IPS DF 4.7 (cell line): ENCODE measurements around the gene DMRTC1B.
"Not testable (repeated sequence)": the region's sequence is repeated elsewhere in the genome, so short reads cannot be mapped to it uniquely, and the experiment has no call there.

ENCODE experiments used
- DNase-seq: peaks from one replicate; pipeline ENCODE4 v3.0.0-alpha.2; 2013; ENCODE audit warnings: low spot score; ENCODE audit errors: extremely low read depth

The DMRTC1B gene, protein sequence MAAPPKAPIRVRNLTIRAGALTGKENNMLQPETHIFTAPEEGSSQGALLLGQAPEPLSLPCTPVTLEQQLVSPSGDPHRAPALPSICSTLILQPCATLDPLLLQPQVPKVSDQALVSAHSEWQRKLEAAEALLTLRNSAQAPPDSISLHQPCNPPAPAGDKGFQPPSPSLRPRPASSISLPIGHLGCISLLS

DNA sequence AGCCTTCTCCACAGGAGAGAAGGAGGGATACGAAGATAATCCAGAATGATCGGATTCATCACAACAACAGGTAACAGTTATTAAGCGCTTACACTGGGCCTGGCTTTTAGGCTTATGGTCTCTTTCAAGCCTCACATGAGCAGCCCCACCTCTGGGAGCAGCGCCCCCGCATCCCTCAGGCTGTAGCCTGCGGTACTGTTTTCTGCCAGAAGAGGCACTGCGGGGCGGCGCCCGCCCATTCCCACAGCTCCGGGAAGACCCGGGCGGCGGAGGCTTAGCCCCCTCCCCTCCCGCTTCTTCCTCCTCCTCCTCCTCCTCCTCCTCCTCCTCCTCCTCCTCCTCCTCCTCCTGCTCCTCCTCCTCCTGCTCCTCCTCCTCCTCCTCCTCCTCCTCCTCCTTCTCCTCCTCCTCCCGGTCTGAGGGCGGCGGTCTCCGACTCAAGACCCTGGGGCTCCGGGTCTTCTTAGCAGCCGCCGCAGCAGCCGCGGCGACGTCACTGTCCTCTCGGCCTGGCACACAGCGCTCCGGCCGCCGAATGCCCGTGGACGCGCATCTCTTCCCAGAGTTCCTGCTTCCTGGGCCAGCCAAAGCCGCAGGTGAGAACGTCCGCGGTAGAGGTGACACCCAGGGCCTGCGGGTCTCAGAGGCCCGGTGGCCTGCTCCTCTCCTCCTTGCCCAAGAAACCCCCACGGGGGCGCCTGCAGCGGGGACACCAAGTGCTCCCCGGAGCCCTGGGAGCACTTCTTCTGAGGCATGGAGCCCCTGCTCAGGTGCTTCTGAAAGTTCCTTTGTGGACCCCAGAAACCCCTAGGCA, at the start of gene DMRTC1B:
Gene DMRTC1B, plus strand, starts transcription at position 238 of the 814 bp plus-strand sequence. CDS start 68,246 bp downstream, outside the sequence.
- not testable (repeated sequence) for DNase-seq

GRCh38 chrX:72727846-72728245, 48.8 kb upstream of the DMRTC1B start:
- no peak for DNase-seq

- not testable (repeated sequence) for DNase-seq
Measured at GRCh38 chrX:72733636-72734035, 43.1 kb upstream of the DMRTC1B start.

DNA sequence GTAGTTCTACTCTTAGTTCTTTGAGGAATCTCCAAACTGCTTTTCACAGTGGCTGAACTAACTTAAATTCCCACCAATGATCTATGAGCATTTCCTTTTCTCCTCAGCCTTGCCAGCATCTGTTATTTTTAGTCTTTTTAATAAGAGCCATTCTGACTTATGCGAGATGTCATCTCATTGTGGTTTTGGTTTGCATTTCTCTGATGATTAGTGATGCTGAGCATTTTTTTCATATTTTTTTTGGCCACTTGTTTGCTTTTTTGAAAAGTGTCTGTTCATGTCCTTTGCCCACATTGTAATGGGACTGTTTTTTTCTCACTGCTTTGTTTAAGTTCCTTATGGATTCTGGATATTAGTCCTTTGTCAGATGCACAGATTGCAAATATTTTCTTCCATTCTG, 41.1 kb upstream of the DMRTC1B start:
- no peak for DNase-seq

GRCh38 chrX:72745546-72745945, 31.1 kb upstream of the DMRTC1B start:
- DNase-seq, result not testable (repeated sequence)

DNA sequence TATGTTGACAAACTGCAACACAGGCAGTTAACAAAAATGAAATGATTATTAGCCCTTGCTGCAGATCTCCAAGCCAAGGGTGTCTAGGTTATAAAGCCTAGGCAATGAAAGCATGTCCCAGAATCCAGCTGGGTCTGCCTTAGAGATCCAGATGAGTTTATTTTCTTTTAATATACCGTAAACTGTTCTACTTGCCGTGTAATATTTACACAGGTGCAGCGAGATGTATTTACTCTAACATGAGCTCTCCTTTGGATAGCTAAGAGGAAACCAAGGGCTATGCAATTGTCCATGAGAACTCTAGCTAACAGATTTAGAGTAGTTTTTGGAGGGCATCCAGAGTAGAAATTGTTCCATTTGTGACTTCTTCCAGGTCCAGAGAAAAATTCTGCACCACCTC, 28.1 kb upstream of the DMRTC1B start:
- DNase-seq, result not testable (repeated sequence)

- not testable (repeated sequence) for DNase-seq
Measured at GRCh38 chrX:72760454-72760853, 16.2 kb upstream of the DMRTC1B start.

DNA sequence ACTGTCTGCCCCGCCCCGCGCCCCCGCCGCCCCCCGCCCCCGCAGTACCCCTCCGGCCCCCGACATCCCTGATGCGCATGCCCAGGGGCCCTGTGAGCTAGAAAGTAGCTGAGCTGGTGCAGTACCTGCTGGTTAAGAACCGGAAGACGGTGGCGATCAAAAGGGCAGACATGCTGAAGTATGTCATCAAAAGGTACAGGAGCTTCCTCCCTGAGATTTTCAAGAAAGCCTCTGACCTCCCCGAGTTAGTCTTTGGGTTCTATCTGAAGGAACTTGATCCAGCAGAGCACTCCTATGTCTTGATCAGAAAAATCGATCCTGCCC, 739 bp downstream of the DMRTC1B start:
- DNase-seq, result not testable (repeated sequence)

DNA sequence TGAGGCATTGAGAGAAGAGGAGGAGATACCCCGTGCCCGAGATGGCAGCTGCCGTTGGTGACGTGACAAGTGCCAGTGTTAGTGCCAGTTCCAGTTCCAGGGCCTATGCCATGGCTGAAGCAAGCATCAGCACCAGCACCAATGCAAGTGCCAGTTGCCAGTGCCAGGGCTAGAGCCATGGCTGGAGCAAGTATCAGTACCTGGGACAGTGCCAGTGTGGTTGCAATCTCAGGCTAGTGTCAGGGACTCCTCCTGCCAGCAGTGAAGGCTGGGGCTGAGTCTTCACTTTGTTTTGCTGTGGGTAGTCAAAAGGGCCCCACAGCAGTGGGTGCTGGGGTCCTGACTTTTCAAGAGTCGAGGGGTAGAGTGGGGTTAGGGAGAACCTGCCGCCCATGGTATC, 1.5 kb downstream of the DMRTC1B start:
- DNase-seq, result not testable (repeated sequence)

GRCh38 chrX:72782560-72782959, 5.9 kb downstream of the DMRTC1B start, which contains the start of gene FAM236B:
FAM236B (minus strand) TSS chrX:72782660; CDS start chrX:72782560, 100 bp downstream.
- DNase-seq, result not testable (repeated sequence)

GRCh38 chrX:72783365-72783936, 6.8 kb downstream of the DMRTC1B start:
- not testable (repeated sequence) for DNase-seq

- not testable (repeated sequence) for DNase-seq
Measured at GRCh38 chrX:72783964-72784363, 7.3 kb downstream of the DMRTC1B start.

DNA sequence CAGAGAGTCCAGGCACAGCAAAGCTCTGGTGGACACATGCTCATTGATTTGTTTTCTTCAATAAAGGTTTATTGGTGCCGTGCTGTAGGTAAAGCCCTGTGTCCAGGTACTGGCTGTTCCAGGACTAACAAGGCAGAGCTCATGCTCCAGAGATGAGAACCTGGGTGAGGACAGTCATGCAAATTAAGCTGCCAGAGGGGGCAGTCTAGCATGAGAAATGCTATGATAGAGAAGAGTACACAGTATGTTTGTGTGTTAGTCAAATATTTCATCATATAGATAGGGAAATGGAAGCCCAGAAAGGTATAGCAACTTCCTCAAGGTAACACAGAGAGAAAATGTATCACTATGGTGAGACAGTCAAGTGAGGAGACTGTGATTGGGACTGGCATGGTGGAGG, 11.5 kb downstream of the DMRTC1B start:
- DNase-seq, result not testable (repeated sequence)

GRCh38 chrX:72790390-72790789, 13.7 kb downstream of the DMRTC1B start:
- DNase-seq, result not testable (repeated sequence)

GRCh38 chrX:72808110-72808509, 31.4 kb downstream of the DMRTC1B start, which contains the start of gene FAM236D:
FAM236D (minus strand) TSS chrX:72808210; CDS start chrX:72808110, 100 bp downstream.
- DNase-seq, result not testable (repeated sequence)

DNA sequence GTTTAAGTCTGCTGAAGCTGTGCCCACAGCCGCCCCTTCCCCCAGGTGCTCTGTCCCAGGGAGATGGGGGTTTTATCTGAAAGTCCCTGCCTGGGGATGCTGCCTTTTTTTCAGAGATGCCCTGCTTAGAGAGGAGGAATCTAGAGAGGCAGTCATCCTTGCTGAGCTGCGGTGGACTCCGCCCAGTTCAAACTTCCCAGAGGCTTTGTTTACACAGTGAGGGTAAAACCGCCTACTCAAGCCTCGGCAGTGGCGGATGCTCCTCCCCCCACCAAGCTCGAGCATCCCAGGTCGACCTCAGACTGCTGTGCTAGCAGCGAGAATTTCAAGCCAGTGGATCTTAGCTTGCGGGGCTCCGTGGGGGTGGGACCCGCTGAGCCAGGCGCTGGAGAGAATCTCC, 54.0 kb downstream of the DMRTC1B start:
- DNase-seq, result not testable (repeated sequence)

DNA sequence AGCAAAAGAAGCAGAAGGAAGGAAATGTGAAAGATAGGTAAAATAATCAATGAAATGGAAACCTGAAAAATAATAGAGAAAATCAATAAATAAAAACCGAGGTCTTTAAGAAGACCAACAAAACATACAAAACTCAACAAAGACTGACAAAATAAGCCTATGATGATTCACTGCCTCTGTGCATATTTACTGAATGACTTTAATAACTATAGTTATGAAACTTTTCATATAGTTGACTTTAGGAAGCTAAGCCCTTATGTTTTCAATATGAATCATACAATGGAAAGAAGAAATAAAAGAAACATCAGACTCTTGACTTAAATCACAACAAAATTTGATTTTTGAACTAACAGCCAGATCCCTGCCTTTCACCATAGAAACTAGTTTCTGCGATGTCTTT, 60.8 kb downstream of the DMRTC1B start:
- DNase-seq, result not testable (repeated sequence)

DNA sequence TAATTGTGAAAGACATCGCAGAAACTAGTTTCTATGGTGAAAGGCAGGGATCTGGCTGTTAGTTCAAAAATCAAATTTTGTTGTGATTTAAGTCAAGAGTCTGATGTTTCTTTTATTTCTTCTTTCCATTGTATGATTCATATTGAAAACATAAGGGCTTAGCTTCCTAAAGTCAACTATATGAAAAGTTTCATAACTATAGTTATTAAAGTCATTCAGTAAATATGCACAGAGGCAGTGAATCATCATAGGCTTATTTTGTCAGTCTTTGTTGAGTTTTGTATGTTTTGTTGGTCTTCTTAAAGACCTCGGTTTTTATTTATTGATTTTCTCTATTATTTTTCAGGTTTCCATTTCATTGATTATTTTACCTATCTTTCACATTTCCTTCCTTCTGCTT, 106.2 kb downstream of the DMRTC1B start:
- DNase-seq, result not testable (repeated sequence)

GRCh38 chrX:72889740-72890139, 113.0 kb downstream of the DMRTC1B start:
- DNase-seq, result not testable (repeated sequence)
